HT1080 (cell line): ENCODE results near the gene B4GALNT3. TPM values are rescaled to one million over a fixed set of nuclear protein-coding genes. Genes with fewer than 3 reads are reported as not detected.
A peak's percentile ranks its signal among the peaks of the same experiment; 100 is the strongest.

ENCODE experiments used
- DNase-seq: peaks from one replicate; pipeline ENCODE4 v3.0.0-alpha.2; 2015; ENCODE audit warnings: low read depth
- small RNA-seq: library from RNA; depleted of rRNA; stranded (forward); fragments of <200 nt; gene quantifications from one replicate; pipeline ENCODE3, GENCODE V24; 2014
- total RNA-seq: library from RNA; depleted of rRNA; stranded (reverse); fragments of >200 nt; shearing (Covaris generic); gene quantifications from 2 replicates; pipeline ENCODE4 v1.2.3, GENCODE V29; 2014; rRNA removed

Gene B4GALNT3
- total RNA-seq, 1 experiment from 2014 or later: 0.50 TPM

GRCh38 chr12:591167-592023, 131.7 kb downstream of the B4GALNT3 start:
- DNase-seq: no peak

- DNase-seq: no peak
Measured at GRCh38 chr12:592024-592505, 132.3 kb downstream of the B4GALNT3 start.

GRCh38 chr12:593396-594270, 133.9 kb downstream of the B4GALNT3 start:
- DNase-seq: no peak

GRCh38 chr12:597926-598568, 138.3 kb downstream of the B4GALNT3 start:
- no peak for DNase-seq

GRCh38 chr12:599756-600155, 140.0 kb downstream of the B4GALNT3 start:
- DNase-seq: no peak

- no peak for DNase-seq
Measured at GRCh38 chr12:601976-602699, 142.4 kb downstream of the B4GALNT3 start.

- no peak for DNase-seq
Measured at GRCh38 chr12:602700-603068, 142.9 kb downstream of the B4GALNT3 start.

GRCh38 chr12:604956-605355, 145.2 kb downstream of the B4GALNT3 start:
- DNase-seq: no peak

- DNase-seq: peak; percentile 14
Measured at GRCh38 chr12:607541-608001, 147.8 kb downstream of the B4GALNT3 start.

- DNase-seq: no peak
Measured at GRCh38 chr12:608413-608812, 148.7 kb downstream of the B4GALNT3 start.

GRCh38 chr12:608921-609320, 149.2 kb downstream of the B4GALNT3 start:
- no peak for DNase-seq

GRCh38 chr12:611721-612120, 152.0 kb downstream of the B4GALNT3 start:
- no peak for DNase-seq

GRCh38 chr12:612293-612692, 152.6 kb downstream of the B4GALNT3 start:
- no peak for DNase-seq

- DNase-seq: no peak
Measured at GRCh38 chr12:612886-613285, 153.1 kb downstream of the B4GALNT3 start.

Small RNAs within 50 kb of the gene (small RNA-seq; reads per million reads assigned to genes)
- not detected for gene RNU7-103P

Other genes with a start within 250 kb of the B4GALNT3 start
- gene SLC6A12, start 245.8 kb upstream of the B4GALNT3 start, total RNA-seq: not detected in 2 replicates
- 0.20 TPM in 1 of 2 replicates, not detected in the other for gene SLC6A13, start 197.1 kb upstream of the B4GALNT3 start, total RNA-seq
- gene KDM5A, start 70.6 kb upstream of the B4GALNT3 start, total RNA-seq: 20.4 and 32.3 TPM in 2 replicates
- 15.3 and 18.7 TPM in 2 replicates for gene CCDC77, start 58.3 kb upstream of the B4GALNT3 start, total RNA-seq
- 0.50 and 0.63 TPM in 2 replicates for gene NINJ2, start 203.5 kb downstream of the B4GALNT3 start, total RNA-seq